Activated gamma-delta T cell treated with Interleukin-2 at 50 U/mL for 16 hours (primary cell): Measurements from ENCODE around the gene PPP2R1A.

Experiments used
- DNase-seq: peaks from one replicate; pipeline ENCODE4 v3.0.0-alpha.2; 2020

Gene PPP2R1A

GRCh38 chr19:52206481-52206880 lies 16.6 kb downstream of the PPP2R1A start:
- DNase-seq = no peak

GRCh38 chr19:52211203-52211602 lies 21.4 kb downstream of the PPP2R1A start:
- DNase-seq = no peak

GRCh38 chr19:52211926-52212571 lies 22.2 kb downstream of the PPP2R1A start:
- DNase-seq = no peak

- no peak for DNase-seq
Observed at GRCh38 chr19:52212572-52213255, 22.9 kb downstream of the PPP2R1A start.

GRCh38 chr19:52214241-52214640 lies 24.4 kb downstream of the PPP2R1A start:
- DNase-seq = no peak

GRCh38 chr19:52216401-52216800 lies 26.5 kb downstream of the PPP2R1A start:
- no peak for DNase-seq

GRCh38 chr19:52217576-52217975 lies 27.7 kb downstream of the PPP2R1A start:
- no peak for DNase-seq

- no peak for DNase-seq
Observed at GRCh38 chr19:52219611-52220010, 29.8 kb downstream of the PPP2R1A start.

GRCh38 chr19:52221031-52221430 lies 31.2 kb downstream of the PPP2R1A start:
- DNase-seq = no peak

- no peak for DNase-seq
Observed at GRCh38 chr19:52221831-52222375, 32.1 kb downstream of the PPP2R1A start.

- DNase-seq = no peak
Observed at GRCh38 chr19:52224211-52224610, 34.4 kb downstream of the PPP2R1A start.

- no peak for DNase-seq
Observed at GRCh38 chr19:52226652-52227051, 36.8 kb downstream of the PPP2R1A start.

GRCh38 chr19:52227196-52227940 lies 37.5 kb downstream of the PPP2R1A start:
- DNase-seq = no peak

GRCh38 chr19:52227980-52228379 lies 38.1 kb downstream of the PPP2R1A start:
- DNase-seq = no peak

- DNase-seq = no peak
Observed at GRCh38 chr19:52229524-52229923, 39.7 kb downstream of the PPP2R1A start.

GRCh38 chr19:52230685-52231084 lies 40.8 kb downstream of the PPP2R1A start:
- DNase-seq = no peak

GRCh38 chr19:52231154-52231910 lies 41.5 kb downstream of the PPP2R1A start:
- DNase-seq = no peak

- DNase-seq = no peak
Observed at GRCh38 chr19:52234406-52234805, 44.6 kb downstream of the PPP2R1A start.

- DNase-seq = no peak
Observed at GRCh38 chr19:52237197-52237596, 47.3 kb downstream of the PPP2R1A start.

GRCh38 chr19:52237771-52238400 lies 48.0 kb downstream of the PPP2R1A start:
- peak; percentile 55 for DNase-seq

- no peak for DNase-seq
Observed at GRCh38 chr19:52244021-52244420, 54.2 kb downstream of the PPP2R1A start.

GRCh38 chr19:52248241-52248640 lies 58.4 kb downstream of the PPP2R1A start:
- peak; percentile 65 for DNase-seq
